CD4-positive, alpha-beta T cell treated with Interleukin-17A for 1 hour (primary cell): ENCODE results near the gene GABARAPL2.
A peak's percentile ranks its signal among the peaks of the same experiment; 100 is the strongest.

Experiments used
- DNase-seq: peaks from one replicate; pipeline ENCODE4 v3.0.0-alpha.2; 2020

The GABARAPL2 gene

DNA sequence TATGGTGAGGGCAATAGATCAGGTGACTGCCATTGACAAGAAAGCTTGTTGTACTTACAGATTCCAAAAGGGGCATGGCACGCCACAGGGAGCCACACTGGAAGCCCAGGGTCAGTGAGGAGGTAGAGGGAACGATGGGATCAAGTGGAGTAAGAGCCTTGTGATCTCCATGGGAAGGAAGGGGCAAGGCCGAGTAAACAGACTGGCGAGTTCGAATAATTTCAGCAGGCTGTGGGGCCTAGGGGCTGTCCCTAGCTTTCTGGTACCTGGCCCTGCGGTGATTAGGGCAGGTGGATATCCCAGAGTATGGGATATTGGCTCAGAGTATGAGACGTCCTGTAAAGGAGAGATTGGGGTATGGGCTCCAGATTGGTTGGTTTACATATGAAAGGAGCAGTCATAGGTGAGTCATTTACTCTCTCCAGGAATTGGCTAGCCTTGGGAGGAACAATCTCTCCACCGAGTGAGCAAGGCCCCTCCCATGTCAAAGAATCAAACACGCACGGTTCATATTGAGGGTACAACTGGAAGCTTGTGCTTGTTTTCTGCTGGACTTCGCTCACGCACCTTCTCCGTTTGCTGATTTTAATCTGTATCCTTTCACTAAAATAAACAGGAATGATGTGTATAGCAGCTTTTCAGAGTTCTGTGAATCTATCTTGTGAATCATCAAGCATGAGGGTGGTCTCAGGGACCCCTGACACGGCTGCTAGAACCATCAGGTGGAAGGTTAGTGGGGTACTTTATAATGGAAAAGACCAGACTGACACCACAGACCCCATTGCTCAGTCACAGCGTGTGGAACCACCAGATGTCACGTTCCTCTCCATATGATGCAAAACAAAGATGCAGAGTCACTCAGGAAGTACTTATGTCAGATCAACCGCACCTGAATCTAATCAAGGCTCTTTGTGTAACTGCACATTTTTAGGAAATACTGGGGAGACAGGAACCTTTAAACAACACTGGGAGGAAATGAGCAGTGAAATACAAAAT, 27.9 kb downstream of the GABARAPL2 start:
- DNase-seq, result no peak

GRCh38 chr16:75599452-75600277, 33.5 kb downstream of the GABARAPL2 start:
- no peak for DNase-seq

DNA sequence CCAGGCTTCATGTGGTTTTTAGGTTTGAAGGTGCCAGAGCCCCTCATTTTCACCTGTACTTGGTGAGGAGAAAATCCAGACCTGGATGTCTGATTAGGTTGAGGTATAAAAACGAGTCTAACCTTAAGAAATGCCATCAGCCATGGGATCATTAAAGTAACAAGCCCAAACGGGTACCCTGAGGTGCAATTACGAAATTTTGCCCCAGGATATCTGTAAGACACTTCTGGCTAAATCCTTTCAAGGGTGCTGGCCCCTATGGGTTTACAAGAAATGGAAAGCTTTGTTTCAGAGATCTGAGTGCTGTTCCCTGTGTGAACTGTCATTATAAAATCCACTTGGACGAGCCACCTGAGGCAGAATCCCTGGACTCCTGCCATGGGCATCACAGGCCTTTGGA, 37.1 kb downstream of the GABARAPL2 start:
- DNase-seq, result no peak

DNA sequence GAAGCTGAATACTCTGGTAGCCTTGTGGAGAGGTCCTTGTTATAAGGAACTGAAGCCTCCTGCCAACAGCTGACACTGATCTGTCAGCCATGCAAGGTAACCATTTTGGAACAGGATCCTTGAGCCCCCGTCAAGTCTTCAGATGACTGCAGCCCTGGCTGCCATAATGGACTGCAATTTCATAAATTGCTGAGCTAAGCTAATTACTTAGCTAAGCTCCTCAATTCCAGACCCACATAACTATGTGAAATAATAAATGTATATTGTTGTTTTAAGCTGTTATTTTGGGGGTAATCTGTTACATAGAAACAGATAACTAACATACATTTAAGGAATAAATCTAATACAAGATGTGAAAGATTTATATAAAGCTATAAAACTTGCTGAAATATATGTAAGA, 40.3 kb downstream of the GABARAPL2 start:
- no peak for DNase-seq

DNA sequence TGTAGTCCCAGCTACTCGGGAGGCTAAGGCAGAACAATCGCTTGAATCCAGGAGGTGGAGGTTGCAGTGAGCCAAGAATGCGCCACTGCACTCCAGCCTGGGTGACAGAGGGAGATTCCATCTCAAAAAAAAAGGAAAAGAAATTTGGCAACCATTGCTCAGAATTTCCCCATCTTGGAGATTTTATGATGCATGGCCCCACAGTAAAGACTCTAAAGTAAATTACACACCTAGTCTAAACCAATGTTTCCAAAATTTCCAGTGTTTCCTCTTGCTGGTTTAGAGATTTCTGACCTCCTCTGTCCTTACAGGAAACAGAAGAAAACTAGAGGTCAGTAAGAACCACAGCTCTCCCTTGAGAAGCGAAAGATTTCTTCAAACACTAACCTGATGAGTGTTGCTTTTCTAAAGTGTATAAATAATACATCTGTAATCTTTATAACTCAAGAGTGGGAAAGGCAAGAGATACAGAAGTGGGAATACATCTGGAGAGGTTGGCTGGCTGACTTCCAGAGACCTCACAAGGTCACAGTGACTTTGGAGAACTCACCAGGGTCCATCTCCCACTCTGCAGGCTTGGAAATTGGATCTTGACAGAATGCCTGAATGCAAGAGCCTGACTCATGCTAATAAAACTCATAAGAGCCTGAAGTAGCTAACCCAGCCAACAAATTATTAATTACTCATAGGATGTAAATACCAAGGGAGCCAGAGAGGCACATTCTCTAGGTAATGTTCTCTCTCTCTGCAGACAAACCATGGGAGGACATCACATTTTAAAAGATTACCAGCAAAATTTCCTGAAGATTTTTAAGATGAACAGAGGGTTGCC, 48.1 kb downstream of the GABARAPL2 start:
- DNase-seq, result no peak

- no peak for DNase-seq
Measured at GRCh38 chr16:75615619-75616018, 49.4 kb downstream of the GABARAPL2 start.

DNA sequence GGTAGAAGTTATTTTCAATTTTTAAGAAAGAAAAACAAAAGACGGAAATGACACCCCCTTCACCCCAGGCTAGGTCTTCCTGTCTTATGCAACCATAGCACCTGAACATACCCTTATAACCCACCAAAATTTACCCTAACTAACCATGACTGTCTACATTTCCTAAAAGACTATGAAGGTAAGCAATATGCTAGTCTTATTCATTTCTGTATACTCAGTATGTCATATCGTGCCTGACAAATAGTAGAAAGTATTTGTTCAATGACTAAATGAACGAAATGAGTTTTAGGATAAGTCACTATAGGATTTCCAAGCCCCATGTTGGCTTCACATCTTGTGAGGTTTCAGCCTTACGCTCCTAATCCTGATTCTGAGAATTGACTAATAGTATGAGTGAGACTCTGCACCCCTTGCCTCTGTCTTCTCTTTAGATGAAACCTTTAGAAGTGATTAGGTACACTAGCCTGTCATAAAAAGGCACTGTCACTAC, 50.4 kb downstream of the GABARAPL2 start:
- DNase-seq, result peak; percentile 64

- no peak for DNase-seq
Measured at GRCh38 chr16:75617121-75617520, 50.9 kb downstream of the GABARAPL2 start.

DNA sequence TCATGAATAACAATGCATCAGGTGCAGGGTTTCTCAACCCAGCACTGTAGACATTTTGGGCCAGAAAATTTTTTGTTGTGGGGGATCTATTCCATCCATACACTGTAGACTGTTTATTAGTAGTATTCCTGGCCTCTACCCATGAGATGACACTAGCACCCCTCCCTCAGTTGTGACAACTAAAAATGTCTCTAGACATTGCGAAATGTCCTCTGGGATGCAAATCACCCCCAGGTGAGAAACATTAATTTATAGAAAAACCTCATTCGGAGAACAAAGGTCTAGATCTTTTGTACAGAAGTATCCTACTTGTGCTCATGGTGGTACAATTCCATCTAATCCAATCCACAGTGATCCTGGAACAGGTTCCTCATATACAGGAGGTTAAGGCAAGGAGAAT, 52.6 kb downstream of the GABARAPL2 start:
- no peak for DNase-seq

GRCh38 chr16:75620326-75621169, 54.4 kb downstream of the GABARAPL2 start:
- peak; percentile 86 for DNase-seq

GRCh38 chr16:75621170-75621477, 54.9 kb downstream of the GABARAPL2 start:
- peak; percentile 62 for DNase-seq

DNA sequence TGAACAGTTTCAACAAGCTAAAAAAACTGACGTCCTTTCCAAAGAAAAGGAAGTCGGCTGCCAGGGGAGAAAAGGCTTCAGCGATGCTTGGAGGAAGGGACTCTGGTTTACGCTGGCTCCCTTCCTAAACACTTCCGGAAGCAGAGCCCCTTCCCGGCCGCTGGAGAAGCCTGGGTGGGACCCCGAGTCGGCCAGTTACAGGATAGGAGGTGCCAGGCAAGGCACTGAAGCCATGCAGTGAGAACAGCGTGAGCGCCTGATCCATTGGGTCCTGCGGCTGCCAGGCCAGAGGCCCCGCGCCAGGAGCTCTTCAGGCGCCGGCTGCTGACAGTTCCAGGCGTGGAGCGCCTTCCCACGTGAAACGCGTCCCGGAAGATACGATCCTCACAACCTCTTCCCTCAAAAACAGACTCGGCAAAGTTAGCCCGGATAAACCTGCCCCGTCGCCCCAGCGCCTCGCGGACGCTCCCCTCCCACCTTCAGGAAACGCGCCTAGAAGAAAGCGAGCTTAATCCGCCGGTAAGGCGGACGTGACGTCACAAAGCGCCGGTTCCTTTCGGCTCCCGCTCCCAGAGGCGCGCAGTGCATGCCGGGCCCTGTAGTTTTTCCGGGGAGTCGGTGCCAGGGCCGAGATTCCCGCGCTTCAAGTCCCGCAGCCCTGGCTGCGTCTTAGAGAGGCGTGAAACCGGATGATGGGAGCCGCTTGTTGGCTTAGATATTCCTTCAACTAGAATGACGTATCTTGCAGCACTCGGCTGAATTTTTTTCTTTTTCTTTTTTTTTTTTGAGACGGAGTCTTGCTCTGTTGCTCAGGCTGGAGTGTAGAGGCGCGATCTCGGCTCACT, 56.8 kb downstream of the GABARAPL2 start, which contains the start of gene ADAT1:
Gene ADAT1 (minus strand): TSS at position 521 of the 845 bp plus-strand sequence. CDS start 2,482 bp downstream, outside the sequence.
- peak; percentile 98 for DNase-seq

GRCh38 chr16:75624921-75625334, 58.7 kb downstream of the GABARAPL2 start:
- no peak for DNase-seq

GRCh38 chr16:75626806-75627205, 60.6 kb downstream of the GABARAPL2 start:
- DNase-seq, result no peak
